NOMO-1 treated with dmso at 0.1 percent for 144 hours (cell line): ENCODE results near the gene ATG14.
"Not testable (repeated sequence)": the region's sequence is repeated elsewhere in the genome, so short reads cannot be mapped to it uniquely, and the experiment has no call there.

ENCODE experiments used
- DNase-seq: peaks from one replicate; lab custom pipeline; 2025; ENCODE audit not compliant: unreplicated experiment; lab: John Stamatoyannopoulos, UW

ATG14 gene

GRCh38 chr14:55433880-55434804, 22.5 kb upstream of the ATG14 start:
- no peak for DNase-seq

DNA sequence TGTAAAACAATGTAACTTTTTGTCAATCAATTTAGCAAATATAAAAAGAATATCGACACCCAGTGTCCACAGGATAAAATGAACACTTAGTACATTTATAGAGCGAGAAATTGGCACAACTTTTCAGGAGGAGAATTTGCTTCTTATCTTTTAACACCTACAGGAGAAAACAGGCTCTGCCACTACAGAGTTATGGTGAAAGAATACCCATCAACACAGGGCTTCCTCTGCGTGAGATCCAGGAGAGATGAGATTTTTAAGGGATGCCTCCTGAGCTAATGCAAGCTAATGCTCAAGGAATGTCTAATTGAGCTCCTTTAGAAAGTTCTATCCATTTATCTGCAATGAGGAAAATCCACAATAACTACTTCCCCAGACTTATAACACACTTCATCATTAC, 21.0 kb upstream of the ATG14 start:
- DNase-seq, result no peak

DNA sequence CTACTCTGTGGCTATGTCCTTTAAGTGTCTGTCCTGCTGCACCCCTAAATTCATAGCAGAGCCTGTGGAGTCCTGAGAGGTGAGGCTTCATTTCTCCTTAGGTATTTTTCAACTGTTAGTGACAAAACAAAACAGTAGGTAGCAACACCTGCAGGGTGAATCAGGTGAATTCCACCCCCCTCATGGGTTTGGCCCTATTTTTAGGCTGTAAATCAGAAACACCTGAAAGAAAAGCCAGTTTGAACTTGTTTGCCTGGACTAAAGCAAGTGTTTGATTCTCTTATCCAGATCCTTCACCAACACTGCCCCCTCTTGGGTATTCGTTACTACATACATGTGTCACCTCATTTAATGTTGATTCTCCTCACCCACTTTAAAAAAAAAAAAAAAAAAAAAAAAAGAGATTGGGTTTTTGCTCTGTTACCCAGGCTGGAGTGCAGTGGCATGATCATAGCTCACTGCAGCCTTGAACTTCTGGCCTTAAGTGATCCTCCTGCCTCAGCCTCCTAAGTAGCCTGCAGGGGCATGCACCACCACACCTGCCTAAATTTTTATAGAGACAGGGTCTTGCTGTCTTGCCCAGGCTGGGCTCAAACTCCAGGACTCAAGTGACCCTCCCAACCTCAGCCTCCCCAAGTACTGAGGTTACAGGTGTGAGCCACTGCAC, 18.5 kb upstream of the ATG14 start:
- peak; percentile 21 for DNase-seq

DNA sequence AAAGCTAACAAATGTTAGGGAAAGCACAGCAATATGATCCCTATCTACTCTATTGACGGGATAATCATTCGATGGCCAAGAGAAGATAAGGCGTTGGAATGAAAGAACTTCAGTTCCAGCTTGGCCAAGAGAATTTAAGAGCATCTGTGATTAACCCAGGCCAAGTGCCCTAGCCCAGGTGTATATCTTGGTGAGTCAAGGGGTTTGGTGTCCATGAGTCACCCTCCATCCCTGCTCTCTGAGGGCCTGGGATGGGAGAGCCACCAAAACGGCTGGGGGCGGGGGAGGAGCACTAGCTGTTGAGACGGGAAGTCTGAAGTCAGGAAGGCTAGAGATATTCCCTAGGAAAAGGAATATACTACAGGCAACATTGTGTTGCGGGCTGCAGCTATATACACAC, 15.8 kb upstream of the ATG14 start:
- no peak for DNase-seq

GRCh38 chr14:55426891-55427290, 15.3 kb upstream of the ATG14 start:
- no peak for DNase-seq

DNA sequence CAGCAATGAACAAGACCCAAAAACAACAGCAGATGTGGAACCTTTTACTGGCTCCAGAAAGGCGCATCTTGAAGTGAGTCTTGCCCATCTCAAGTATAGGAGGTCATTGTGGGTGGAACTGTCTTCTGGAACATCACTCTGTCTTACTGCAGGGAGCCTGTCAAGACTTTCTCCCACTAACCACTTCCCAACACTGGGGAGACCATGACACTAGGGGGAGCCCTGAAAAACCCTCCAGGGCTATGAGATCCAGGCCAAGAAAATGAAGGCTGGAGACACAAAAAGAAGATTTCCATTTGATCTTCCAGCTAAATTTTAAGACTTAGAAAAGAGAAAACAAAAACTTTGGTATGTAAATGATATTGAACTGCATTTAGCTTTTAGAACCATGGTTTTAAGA, 13.5 kb upstream of the ATG14 start:
- DNase-seq, result no peak

- DNase-seq, result no peak
Measured at GRCh38 chr14:55423969-55424368, 12.3 kb upstream of the ATG14 start.

DNA sequence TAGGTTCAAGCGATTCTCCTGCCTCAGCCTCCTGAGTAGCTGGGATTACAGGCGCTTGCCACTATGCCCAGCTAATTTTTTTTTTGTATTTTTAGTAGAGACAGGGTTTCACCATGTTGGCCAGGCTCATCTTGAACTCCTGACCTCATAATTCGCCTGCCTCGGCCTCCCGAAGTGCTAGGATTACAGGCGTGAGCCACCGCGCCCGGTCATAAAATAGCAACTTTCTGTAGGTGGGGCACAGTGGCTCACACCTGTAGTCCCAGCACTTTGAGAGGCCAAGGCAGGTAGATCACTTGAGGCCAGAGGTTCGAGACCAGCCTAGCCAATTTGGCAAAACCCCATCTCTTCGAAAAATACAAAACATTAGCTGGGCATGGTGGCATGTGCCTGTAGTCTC, 10.7 kb upstream of the ATG14 start:
- DNase-seq, result not testable (repeated sequence)

DNA sequence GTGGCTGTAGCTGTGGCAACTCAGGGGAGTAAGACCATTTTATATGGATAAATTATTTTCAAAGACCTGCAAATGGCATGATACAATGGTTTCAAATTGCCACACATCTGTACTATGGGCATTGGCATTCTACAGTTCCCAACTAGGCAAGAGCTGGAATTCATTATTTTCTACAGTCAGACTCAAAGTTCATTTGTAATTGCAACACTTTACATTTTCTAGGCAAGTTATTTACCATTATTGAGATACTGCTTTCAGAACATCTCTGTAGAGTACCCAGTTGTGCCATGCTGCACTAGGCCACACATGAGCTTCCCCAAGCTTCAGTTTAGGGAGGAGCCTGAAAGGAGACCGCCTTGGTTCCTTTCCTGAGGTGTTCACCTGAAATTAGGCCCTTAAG, 8.0 kb upstream of the ATG14 start:
- no peak for DNase-seq

GRCh38 chr14:55418411-55418810, 6.8 kb upstream of the ATG14 start:
- no peak for DNase-seq

GRCh38 chr14:55417955-55418354, 6.3 kb upstream of the ATG14 start:
- no peak for DNase-seq

GRCh38 chr14:55416866-55417265, 5.2 kb upstream of the ATG14 start:
- no peak for DNase-seq

- no peak for DNase-seq
Measured at GRCh38 chr14:55414551-55414950, 2.9 kb upstream of the ATG14 start.

GRCh38 chr14:55412676-55413075, 1.0 kb upstream of the ATG14 start:
- no peak for DNase-seq

DNA sequence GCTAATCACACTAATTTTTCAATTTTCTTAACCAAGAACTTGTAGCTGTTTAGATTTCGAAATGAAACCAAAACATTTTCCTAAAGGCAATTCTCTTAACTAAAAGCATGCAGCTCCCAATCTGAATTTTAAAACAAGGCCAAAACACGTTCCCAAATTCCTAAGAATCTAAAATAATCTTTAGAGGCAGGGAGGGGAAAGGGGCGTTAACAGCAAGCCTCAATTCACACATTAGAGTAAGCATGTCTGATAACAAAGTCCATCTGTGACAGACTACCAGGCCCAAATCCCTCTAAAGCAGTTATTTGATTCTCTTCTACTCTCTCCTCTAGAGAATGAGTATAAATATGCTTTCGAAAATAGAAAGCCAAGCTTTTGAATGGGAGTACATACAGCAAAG, 754 bp downstream of the ATG14 start:
- no peak for DNase-seq

- DNase-seq, result no peak
Measured at GRCh38 chr14:55404173-55404854, 7.3 kb downstream of the ATG14 start.

DNA sequence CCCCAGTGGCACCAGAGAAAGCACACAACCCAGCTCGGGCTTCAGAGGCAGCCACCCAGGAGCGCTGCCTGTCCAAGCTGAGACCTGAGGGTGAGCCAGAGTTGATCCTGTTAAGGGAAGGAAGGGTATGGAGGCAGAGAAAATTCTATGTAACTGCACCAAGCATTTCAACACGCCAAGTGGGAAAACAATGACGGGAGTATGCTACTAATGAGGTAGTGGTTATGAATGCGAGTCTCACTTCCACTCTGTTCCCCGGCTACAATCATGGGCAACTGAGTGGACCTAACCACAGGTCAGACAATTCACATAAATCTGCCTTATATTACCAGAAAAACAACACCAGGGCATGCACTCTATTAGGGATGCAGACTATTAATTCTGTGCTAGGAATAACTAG, 9.9 kb downstream of the ATG14 start:
- no peak for DNase-seq

- DNase-seq, result no peak
Measured at GRCh38 chr14:55399852-55400251, 11.8 kb downstream of the ATG14 start.

DNA sequence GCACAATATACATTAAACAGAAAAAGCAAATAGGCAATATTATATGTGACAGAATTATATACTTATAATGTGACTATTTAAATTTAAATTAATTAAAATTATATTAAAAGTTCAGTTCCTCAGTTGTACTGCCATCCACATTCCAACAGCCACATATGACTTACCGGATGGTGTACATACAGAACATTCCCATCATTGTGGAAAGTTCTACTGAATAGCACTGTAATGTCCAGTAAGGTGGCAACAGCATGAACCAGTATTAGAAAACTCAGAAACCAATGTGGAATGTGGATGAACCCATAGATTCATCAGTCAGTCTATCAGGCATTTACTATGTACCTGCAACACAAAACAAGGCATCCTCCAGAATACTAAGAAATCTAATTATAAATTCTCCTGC, 12.4 kb downstream of the ATG14 start:
- no peak for DNase-seq

DNA sequence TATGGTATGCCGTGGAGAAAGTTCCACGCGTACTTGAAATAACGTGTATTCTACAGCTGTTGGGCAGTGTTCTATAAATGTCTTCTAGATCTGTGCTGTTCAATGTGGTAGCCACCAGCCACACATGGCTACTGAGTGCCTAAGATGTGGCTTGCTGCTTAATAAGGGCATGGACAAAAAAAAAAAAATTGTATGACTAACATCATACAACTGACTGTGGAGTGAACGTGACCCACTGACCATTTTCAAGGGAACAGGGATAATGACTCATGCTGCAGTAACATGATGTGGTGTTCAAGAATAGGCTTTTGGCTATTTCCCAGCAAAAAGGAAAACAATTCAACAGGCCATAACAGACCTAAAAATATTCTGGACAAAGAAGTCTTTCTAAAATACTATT, 13.0 kb downstream of the ATG14 start:
- no peak for DNase-seq

DNA sequence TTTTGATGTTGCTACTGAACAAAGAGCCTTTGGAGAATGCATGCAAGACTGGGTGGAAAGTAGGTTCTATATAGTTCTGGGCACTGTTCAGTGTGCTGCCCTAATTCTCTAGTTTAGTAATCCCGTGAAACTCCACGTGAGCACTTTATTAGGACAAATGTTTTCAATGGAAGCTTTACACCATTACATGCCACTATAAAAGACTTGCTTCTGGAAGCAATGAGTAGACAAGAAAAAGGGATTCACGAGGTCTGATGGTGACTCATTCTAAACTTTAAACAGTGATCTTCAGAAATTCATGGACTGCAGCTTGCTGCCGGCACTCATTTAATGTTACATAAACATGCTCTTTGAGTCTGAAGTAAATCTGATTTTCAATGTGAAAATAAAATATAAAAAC, 22.3 kb downstream of the ATG14 start:
- no peak for DNase-seq

DNA sequence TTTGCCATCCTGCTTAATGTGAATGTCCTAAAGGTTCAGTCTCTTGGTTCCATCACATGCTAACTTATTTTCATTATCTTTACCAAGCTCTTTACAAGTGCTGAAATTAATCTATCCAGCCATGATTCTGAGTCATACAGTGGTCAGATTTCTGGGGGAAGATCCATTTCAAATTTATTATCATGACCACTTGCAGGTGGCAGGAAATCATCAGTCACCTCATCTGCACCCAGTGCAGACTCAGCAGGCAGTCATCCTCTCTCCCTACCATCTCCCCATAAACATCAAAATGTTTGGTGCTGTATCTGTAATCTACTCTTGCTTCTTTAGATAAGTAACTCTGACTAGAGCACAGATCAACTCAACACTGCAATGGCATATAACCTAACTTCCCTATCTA, 23.5 kb downstream of the ATG14 start:
- DNase-seq, result no peak
